ENCODE results near the gene PPFIA3.

DNA sequence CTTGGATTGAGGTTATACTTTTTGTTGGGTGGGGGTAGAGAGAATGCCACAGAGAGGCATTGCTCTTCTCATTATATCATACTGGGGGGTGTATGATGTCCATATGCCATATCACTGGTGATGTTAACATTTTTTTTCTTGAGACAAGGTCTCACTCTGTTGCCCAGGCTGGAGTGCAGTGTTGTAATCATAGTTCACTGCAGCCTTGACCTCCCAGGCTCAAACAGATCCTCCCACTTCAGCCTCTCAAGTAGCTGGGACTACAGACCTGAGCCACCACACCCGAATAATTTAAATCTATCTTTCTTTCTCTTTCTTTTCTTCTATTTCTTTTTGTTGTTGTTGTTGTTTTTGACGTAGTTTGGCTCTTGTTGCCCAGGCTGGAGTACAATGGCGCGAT lies 39.0 kb upstream of the PPFIA3 start:
- TF ChIP-seq, protein P1, sequence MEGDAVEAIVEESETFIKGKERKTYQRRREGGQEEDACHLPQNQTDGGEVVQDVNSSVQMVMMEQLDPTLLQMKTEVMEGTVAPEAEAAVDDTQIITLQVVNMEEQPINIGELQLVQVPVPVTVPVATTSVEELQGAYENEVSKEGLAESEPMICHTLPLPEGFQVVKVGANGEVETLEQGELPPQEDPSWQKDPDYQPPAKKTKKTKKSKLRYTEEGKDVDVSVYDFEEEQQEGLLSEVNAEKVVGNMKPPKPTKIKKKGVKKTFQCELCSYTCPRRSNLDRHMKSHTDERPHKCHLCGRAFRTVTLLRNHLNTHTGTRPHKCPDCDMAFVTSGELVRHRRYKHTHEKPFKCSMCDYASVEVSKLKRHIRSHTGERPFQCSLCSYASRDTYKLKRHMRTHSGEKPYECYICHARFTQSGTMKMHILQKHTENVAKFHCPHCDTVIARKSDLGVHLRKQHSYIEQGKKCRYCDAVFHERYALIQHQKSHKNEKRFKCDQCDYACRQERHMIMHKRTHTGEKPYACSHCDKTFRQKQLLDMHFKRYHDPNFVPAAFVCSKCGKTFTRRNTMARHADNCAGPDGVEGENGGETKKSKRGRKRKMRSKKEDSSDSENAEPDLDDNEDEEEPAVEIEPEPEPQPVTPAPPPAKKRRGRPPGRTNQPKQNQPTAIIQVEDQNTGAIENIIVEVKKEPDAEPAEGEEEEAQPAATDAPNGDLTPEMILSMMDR (IDR thresholded peaks at IDR 0.05 in 4 of 5, conservative IDR thresholded peaks at IDR 0.05 in 1 of 5) = no peak
- TF ChIP-seq POLR2A (IDR thresholded peaks at IDR 0.05) = no peak

Data from gastrocnemius medialis (tissue), 4 donors.